GM19438 (cell line): ENCODE data around the gene ITFG1.
A peak's percentile ranks its signal among the peaks of the same experiment; 100 is the strongest.

Experiments used
- ATAC-seq: cut with Tn5 transposase; IDR thresholded peaks from one replicate; pipeline ENCODE4 v1.9.1; 2021; ENCODE audit warnings: low read depth; ENCODE audit not compliant: unreplicated experiment

ITFG1 gene

DNA sequence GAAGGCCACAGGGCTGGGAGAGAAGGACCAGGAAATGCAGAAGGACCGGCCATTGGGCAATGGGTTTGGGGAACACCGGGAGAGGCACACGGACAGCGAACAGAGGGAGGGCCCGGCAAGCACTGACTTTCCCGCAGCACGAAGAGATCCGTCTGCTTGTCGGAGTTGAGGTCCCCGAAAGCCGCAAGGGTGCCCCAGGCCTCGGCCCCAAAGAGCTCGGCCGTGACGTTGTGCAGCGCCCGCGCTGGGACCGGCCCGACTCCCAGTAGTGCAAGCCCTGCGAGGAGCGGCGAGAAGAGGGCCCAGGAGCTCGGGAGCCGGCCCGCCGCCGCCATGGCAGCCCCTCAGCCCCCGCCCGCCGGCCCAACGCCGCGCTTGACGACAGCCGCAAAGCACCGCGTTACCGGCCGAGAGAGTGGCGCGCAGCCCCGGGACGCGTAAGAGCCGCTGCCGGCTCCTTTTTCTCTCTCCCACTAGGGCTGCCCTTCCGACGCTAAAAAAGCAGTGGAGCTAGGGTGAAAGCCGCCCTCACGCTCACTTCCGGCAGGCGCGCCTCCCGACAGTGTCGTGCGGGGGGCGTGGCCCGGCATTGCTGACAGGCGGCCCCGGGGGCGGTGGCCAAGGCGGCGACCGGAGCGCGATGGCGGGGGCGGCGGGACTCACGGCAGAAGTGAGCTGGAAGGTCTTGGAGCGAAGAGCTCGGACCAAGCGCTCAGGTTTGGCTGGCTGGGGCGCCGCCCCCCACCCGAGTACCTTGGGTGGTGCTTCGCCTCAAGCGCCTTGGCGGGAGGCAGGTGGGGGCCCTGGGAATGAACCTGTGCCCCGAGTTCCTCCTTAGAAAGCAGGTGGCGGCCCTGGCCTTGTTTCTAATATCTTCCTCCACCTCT, at the start of gene ITFG1, which contains the start of gene PHKB:
ITFG1 (minus strand) TSS at position 353 of the 887 bp plus-strand sequence; CDS start at position 335, 18 bp downstream.
PHKB (plus strand) TSS at position 621 of the 887 bp plus-strand sequence; CDS start at position 641, 20 bp downstream.
- ATAC-seq: peak; percentile 68

DNA sequence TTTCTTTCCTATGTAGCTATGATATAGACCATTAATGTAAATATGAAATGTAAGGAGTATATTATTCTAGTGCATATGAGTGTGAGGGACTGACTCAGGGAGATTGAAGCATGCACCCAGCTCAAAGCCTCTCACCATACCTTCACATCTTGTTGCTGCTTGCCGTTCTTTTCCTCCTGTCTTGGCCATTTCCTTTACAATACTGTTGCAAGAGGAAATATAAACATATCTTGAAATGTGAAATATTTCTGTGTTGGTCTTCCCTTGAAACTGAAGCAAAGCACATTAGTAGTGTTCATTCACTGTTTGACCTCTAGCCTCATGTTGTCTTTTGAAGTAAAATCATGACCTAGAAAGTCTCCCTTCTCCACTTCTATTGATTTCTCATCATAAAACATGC, 46.8 kb upstream of the ITFG1 start:
- ATAC-seq: no peak

DNA sequence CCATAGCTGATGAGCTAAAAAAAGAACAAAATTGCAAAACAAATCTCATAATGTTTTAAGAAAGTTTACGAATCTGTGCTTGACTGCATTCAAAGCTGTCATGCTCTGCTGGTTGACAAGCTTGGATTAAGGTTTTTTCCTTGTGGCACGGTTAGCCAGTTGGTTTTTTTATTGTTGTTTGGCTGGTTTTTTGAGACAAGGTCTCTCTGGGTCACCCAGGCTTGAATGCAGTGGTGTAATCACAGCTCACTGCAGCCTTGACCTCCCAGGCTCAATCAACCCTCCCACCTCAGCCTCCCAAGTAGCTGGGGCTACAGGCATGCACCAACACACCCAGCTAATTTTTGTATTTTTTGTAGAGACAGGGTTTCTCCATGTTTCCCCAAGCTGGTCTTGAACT, 45.9 kb upstream of the ITFG1 start:
- ATAC-seq: no peak

DNA sequence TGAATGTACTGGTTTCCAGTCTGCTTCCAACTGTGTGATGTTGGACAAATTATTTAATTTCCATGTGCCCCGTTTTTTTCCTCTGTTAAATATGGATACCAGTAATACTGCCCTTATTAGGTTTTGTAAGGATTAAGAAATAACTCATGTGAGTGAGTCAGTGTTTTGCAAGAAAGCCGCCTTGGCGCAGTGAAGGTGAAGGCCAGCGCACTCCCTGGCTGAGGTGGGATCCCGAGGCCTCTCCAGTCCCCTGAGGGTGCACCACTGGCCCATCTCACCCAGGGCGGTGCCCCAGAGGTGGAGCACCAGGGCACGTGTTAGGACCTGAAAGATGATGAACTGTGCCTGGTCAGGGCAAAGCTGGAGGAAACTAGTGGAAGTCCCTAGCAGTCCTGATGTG, 43.7 kb upstream of the ITFG1 start:
- ATAC-seq: no peak

DNA sequence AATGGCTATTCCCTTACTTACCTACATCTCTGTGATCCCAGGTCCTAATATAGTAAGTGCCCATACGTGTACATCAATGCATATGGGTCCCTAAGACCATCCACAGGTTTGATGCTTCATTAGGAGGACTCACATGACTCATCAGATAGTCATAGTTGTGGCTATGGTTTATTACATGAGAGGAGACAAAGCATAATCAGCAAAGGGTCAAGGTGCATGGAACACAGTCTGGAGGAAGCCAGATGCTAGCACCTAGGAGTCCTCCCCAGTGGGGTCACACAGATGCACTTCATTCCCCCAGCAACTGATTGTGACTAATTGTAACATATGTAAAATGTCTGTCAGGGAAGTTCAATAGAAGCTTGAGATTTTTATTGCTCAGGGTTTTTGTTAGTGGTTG, 43.1 kb upstream of the ITFG1 start:
- no peak for ATAC-seq

DNA sequence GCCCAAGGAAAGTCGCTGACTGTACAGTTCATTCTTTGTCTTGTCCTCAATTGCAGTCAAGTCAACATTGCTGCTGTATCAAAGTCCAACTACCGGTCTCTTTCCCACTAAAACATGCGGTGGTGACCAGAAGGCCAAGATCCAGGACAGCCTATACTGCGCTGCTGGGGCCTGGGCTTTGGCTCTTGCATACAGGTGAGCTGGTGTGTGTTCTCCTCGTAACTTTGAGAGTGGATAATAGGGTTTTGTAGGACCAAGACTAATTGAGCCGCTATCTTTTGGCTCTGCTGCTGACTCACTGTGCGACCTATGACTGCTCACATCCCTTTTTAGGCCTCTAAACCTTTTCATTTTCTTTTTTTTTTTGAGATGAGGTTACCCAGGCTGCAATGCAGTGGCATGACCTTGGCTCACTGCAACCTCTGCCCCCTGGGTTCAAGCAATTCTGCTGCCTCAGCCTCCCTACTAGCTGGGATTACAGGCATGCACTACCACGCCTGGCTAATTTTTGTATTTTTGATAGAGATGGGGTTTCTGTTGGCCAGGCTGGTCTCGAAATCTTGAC, 38.9 kb upstream of the ITFG1 start:
- ATAC-seq: no peak

DNA sequence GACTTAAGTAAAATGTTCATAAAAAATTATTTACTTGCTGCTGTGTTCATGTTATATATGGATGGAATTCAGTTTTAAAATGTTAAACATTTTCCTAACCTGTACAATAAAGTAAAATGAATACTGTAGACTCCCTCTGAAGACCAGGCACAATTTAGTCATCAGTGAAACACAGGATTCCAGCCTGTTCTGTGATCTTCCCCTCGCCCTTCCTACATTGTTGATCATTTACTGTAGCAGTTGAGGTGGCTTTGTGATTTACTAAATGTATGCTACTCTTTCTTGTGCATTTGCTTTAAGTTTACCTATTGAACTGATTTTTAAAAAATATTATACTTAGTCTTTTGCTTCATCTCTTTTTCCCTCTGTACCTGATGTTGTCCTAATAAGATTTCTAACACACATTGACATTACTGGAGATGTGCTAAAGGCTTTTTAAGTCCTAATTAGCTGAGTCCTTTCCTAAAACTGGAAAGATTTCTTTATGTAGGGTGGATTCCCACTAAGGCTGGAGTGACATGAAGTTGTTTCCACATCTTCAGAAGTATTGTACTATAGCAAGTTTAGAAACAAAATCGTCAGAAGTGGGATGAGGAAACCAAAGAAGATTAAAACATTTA, 38.3 kb upstream of the ITFG1 start:
- no peak for ATAC-seq

- ATAC-seq: no peak
Observed at GRCh38 chr16:47493381-47494337, 32.8 kb upstream of the ITFG1 start.

- peak; percentile 89 for ATAC-seq
Observed at GRCh38 chr16:47492428-47493377, 31.8 kb upstream of the ITFG1 start.

GRCh38 chr16:47492036-47492427, 31.2 kb upstream of the ITFG1 start:
- no peak for ATAC-seq

- no peak for ATAC-seq
Observed at GRCh38 chr16:47490471-47490870, 29.6 kb upstream of the ITFG1 start.

DNA sequence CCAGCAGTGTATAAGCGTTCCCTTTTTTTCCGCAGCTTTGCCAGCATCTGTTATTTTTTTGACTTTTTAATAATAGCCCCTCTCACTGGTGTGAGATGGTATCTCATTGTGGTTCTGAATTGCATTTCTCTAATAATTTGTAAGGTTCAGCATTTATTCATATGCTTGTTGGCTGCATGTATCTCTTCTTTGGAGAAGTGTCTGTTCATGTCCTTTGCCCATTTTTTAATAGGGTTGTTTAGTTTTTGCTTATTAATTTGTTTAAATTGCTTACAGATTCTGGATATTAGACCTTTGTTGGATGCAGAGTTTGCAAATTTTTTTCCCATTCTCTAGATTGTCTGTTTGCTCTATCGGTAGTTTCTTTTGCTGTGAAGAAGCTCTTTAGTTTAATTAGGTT, 27.2 kb upstream of the ITFG1 start:
- ATAC-seq: no peak

GRCh38 chr16:47486856-47487255, 26.0 kb upstream of the ITFG1 start:
- peak; percentile 77 for ATAC-seq

DNA sequence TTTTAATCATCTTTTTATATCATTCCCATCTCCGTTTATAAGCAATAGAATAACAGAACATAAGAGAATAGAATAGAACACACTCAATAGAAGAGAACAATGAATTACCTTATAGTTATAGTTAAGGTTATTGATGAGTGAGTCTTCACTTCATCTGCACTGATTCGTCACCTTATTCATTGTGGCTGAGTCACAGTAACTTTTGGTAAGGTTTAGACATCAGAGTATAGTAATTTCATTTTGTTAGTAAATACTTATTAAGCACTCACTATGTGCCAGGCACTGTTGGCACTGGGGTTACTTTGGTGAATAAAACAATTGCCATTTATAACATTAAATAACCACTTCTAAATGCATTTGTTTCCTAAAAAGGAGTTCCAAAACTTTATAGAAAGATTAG, 22.8 kb upstream of the ITFG1 start:
- ATAC-seq: no peak

DNA sequence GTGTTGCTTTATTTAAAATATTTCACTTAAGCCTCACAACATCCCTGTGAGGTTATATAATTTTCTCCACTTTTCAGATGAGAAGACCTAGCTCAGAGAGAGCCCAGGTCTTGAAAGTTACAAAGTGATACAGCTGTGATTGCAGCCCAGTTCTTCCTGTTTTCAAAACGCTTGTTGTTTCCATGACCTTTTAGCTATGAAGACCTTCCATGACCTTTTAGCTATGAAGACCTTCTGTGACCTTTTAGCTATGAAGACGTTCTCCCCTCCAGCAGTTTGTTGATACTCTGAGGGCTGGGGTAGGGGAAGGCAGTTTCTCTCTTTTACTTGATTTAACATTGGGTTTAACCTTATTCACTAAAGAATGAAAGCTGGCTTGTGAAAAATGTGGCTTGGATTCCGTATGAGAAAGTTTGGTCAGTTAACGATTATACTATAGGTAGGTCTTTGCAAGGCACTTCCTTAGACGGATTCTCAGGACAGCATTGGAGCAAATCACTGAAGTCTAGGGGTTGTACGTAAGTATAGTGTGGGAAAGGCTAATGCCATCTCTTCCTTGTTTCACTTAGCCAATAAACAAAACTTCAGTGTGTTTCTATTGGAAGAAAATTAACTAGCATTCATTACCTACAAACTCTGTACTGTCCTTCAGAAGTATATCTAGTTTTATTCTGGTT, 21.0 kb upstream of the ITFG1 start:
- ATAC-seq: no peak

DNA sequence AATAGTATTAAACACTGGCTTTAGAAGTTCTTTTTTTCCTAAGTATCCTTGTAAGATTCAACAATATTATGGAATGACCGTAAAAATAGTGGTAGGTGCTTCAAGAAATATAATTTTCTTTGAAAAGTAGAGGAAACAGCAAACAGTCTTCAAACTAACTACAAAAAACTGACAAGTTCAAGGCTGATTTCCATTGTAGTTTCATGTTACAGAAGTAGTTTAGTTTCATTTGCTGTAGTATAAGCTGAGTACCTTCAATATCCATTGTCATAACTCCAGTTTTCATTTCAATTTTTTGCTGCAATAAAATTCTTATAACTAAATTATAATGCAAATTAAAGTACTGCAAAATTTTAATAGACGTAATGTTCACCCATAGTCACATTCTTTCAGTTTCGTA, 19.5 kb upstream of the ITFG1 start:
- ATAC-seq: no peak

GRCh38 chr16:47477679-47478078, 16.8 kb upstream of the ITFG1 start:
- no peak for ATAC-seq

GRCh38 chr16:47476654-47477345, 15.9 kb upstream of the ITFG1 start:
- ATAC-seq: no peak
